SU-DHL-6 (cell line): ENCODE data around the gene FADS6.

ENCODE experiments used
- EZH2phosphoT487 ChIP-seq: fragments of 200-600 bp; sonication (generic), shearing (Covaris generic); conservative IDR thresholded peaks from 2 replicates; pipeline ENCODE4 v1.6.1; 2018; ENCODE audit warnings: mild to moderate bottlenecking, antibody characterized with exemption, low read length, moderate library complexity, mixed read lengths
- TF ChIP-seq, protein P1 (sequence below): fragments of 200-600 bp; sonication (generic); IDR thresholded peaks from one replicate; pipeline ENCODE4 v1.5.1; 2017; ENCODE audit warnings: antibody characterized with exemption, mild to moderate bottlenecking, low read length, moderate library complexity; ENCODE audit not compliant: insufficient read depth, poor library complexity, severe bottlenecking

- TF ChIP-seq EZH2phosphoT487 = no peak
- TF ChIP-seq, protein P1, sequence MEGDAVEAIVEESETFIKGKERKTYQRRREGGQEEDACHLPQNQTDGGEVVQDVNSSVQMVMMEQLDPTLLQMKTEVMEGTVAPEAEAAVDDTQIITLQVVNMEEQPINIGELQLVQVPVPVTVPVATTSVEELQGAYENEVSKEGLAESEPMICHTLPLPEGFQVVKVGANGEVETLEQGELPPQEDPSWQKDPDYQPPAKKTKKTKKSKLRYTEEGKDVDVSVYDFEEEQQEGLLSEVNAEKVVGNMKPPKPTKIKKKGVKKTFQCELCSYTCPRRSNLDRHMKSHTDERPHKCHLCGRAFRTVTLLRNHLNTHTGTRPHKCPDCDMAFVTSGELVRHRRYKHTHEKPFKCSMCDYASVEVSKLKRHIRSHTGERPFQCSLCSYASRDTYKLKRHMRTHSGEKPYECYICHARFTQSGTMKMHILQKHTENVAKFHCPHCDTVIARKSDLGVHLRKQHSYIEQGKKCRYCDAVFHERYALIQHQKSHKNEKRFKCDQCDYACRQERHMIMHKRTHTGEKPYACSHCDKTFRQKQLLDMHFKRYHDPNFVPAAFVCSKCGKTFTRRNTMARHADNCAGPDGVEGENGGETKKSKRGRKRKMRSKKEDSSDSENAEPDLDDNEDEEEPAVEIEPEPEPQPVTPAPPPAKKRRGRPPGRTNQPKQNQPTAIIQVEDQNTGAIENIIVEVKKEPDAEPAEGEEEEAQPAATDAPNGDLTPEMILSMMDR = no peak
Measured at GRCh38 chr17:74922172-74922571, 28.7 kb upstream of the FADS6 start.
